Liver (tissue), 9 donors: ENCODE results near the gene TTLL3. TPM values are rescaled to one million over a fixed set of nuclear protein-coding genes. Genes with fewer than 3 reads are reported as not detected.

Source experiments
- DNase-seq: peaks from one replicate; pipeline ENCODE4 v3.0.0-alpha.2; 2017; ENCODE audit warnings: low spot score
- H3K27ac ChIP-seq, 2 donors: one replicate each; pipeline ENCODE4 v1.7.0; 2013; ENCODE audit warnings: inconsistent platforms in 2 of 2, low read length in 2 of 2, control low read depth in 1 of 2, low read depth in 1 of 2, mild to moderate bottlenecking in 1 of 2
- H3K27me3 ChIP-seq, 4 donors: one replicate each; pipeline versions ENCODE4 v1.6.1 to v1.7.0; 2013; ENCODE audit warnings: low read length in 3 of 4, inconsistent platforms in 1 of 4, mild to moderate bottlenecking in 1 of 4, moderate library complexity in 1 of 4; ENCODE audit not compliant: control insufficient read depth in 4 of 4, insufficient read depth in 4 of 4
- H3K36me3 ChIP-seq, 4 donors: one replicate each; pipeline versions ENCODE4 v1.6.1 to v1.7.0; 2013; ENCODE audit warnings: low read length in 3 of 4, mild to moderate bottlenecking in 3 of 4, low read depth in 1 of 4, moderate library complexity in 1 of 4; ENCODE audit not compliant: control insufficient read depth in 4 of 4, insufficient read depth in 3 of 4
- H3K4me1 ChIP-seq, 4 donors: one replicate each; pipeline versions ENCODE4 v1.6.1 to v1.7.0; 2013; ENCODE audit warnings: low read length in 3 of 4, mild to moderate bottlenecking in 3 of 4, moderate library complexity in 1 of 4; ENCODE audit not compliant: control insufficient read depth in 4 of 4, insufficient read depth in 4 of 4
- H3K4me3 ChIP-seq, 3 donors: one replicate each; pipeline versions ENCODE4 v1.6.1 to v1.7.0; 2013; ENCODE audit warnings: low read length in 3 of 3, control low read depth in 1 of 3, low read depth in 1 of 3, mild to moderate bottlenecking in 1 of 3
- H3K9ac ChIP-seq, 2 donors: one replicate each; pipeline ENCODE4 v1.7.0; 2013; ENCODE audit warnings: low read length in 2 of 2, mild to moderate bottlenecking in 2 of 2, moderate library complexity in 2 of 2, control low read depth in 1 of 2, low read depth in 1 of 2
- H3K9me3 ChIP-seq, 4 donors: one replicate each; pipeline versions ENCODE4 v1.6.1 to v1.7.0; 2013; ENCODE audit warnings: low read length in 3 of 4; ENCODE audit not compliant: control insufficient read depth in 4 of 4
- ATF3 ChIP-seq: IDR thresholded peaks from 2 replicates; pipeline ENCODE4 v1.6.1; 2016; ENCODE audit warnings: antibody characterized with exemption
- CTCF ChIP-seq: fragments of 150-350 bp; IDR thresholded peaks from 2 replicates; pipeline ENCODE4 v1.5.1; 2017; ENCODE audit warnings: improper control_type of control experiment, low read depth, low read length; ENCODE audit not compliant: missing input control
- EGR1 ChIP-seq, 2 donors: IDR thresholded peaks; 2 replicates each; pipeline ENCODE4 v1.6.1; 2016 to 2018; ENCODE audit warnings: antibody characterized with exemption in 2 of 2, low read depth in 2 of 2
- HNF4A ChIP-seq, 2 donors: conservative IDR thresholded peaks; 2 replicates each; pipeline ENCODE4 v1.6.1; 2016; ENCODE audit warnings: antibody characterized with exemption in 2 of 2, mild to moderate bottlenecking in 2 of 2
- HNF4G ChIP-seq: IDR thresholded peaks from 2 replicates; pipeline ENCODE4 v1.6.1; 2016; ENCODE audit warnings: antibody characterized with exemption
- JUND ChIP-seq, 2 donors: IDR thresholded peaks; 2 replicates each; pipeline ENCODE4 v1.6.1; 2016; ENCODE audit warnings: antibody characterized with exemption in 2 of 2
- NR2F2 ChIP-seq: IDR thresholded peaks from 2 replicates; pipeline ENCODE4 v1.6.1; 2016; ENCODE audit warnings: antibody characterized with exemption
- RAD21 ChIP-seq, 2 donors: IDR thresholded peaks; 2 replicates each; pipeline ENCODE4 v1.6.1; 2016; ENCODE audit warnings: antibody characterized with exemption in 2 of 2, mild to moderate bottlenecking in 2 of 2
- REST ChIP-seq: IDR thresholded peaks from 2 replicates; pipeline ENCODE4 v1.6.1; 2016; ENCODE audit warnings: antibody characterized with exemption, mild to moderate bottlenecking
- RXRA ChIP-seq, 2 donors: IDR thresholded peaks; 2 replicates each; pipeline ENCODE4 v1.6.1; 2017 to 2018; ENCODE audit warnings: antibody characterized with exemption in 2 of 2, mild to moderate bottlenecking in 1 of 2
- SP1 ChIP-seq: IDR thresholded peaks from 2 replicates; pipeline ENCODE4 v1.6.1; 2018; ENCODE audit warnings: antibody characterized with exemption, mild to moderate bottlenecking
- TAF1 ChIP-seq: conservative IDR thresholded peaks from 2 replicates; pipeline ENCODE4 v1.6.1; 2016; ENCODE audit warnings: antibody characterized with exemption, mild to moderate bottlenecking
- ZBTB33 ChIP-seq: IDR thresholded peaks from 2 replicates; pipeline ENCODE4 v1.6.1; 2016; ENCODE audit warnings: antibody characterized with exemption
- WGBS: extraction: QIAGEN DNeasy Blood & Tissue Kit; methylation state at CpG from one replicate; pipeline ENCODE4 v1.1.7; 2013; 5-methylcytosine and 5-hydroxymethylcytosine counted together
- polyA plus RNA-seq, 2 donors: library from polyadenylated mRNA; stranded (reverse) in 1 of 2; unstranded in 1 of 2; fragments of 200-250 nt in 1 of 2; fragments of >200 nt in 1 of 2; fragmentation: Nextera tagmentation in 1 of 2; extraction: Ambion mirVana in 1 of 2; gene quantifications; one replicate each; pipeline versions ENCODE4 v1.2.1 to v1.2.3, GENCODE V29; 2013 to 2015
- total RNA-seq, 2 donors: library from RNA; depleted of rRNA; stranded (reverse); fragments of >200 nt; gene quantifications; one replicate each; pipeline ENCODE4 v1.2.3, GENCODE V29; 2014
- donor health status: healthy.
- donor health status: healthy.
- donor health status: healthy.
- donor health status: healthy.
- donor health status: healthy.

TTLL3 gene
- total and polyA plus RNA-seq, 4 donors = 2.8 to 19.6 (median 6.5) TPM

GRCh38 chr3:9760779-9761505 lies 49.1 kb upstream of the TTLL3 start (continued):
- TF ChIP-seq CTCF = no peak

GRCh38 chr3:9761919-9762318 lies 48.1 kb upstream of the TTLL3 start:
- no peak for DNase-seq
- no peak overlapping the region for H3K4me3 ChIP-seq
- no peaks in the 10 kb centered on the region for H3K4me1 ChIP-seq
- peaks cover 10 to 50% (median 36%) of the 10 kb centered on the region in 4 donors for H3K36me3 ChIP-seq
- H3K27me3 ChIP-seq = no peaks in the 10 kb centered on the region
- 97% methylated on average over 5 of the region's 5 CpGs for WGBS
- no peak overlapping the region for H3K27ac ChIP-seq
- no peak for TF ChIP-seq REST
- no peak for TF ChIP-seq CTCF
- no peak for TF ChIP-seq HNF4G
- no peak for TF ChIP-seq NR2F2
- TF ChIP-seq JUND (IDR thresholded peaks at IDR 0.05) = no peak
- TF ChIP-seq ATF3 = no peak
- no peak for TF ChIP-seq ZBTB33
- no peak overlapping the region for H3K9ac ChIP-seq
- H3K9me3 ChIP-seq = no peaks in the 10 kb centered on the region

GRCh38 chr3:9762871-9763270 lies 47.2 kb upstream of the TTLL3 start:
- 95% methylated on average over 8 of the region's 8 CpGs for WGBS
- H3K36me3 ChIP-seq = peaks cover 7 to 42% (median 30%) of the 10 kb centered on the region in 4 donors
- H3K27me3 ChIP-seq = no peaks in the 10 kb centered on the region
- H3K9ac ChIP-seq = no peak overlapping the region
- H3K9me3 ChIP-seq = no peaks in the 10 kb centered on the region
- H3K4me1 ChIP-seq = no peaks in the 10 kb centered on the region
- no peak for DNase-seq
- H3K4me3 ChIP-seq = no peak overlapping the region
- no peak overlapping the region for H3K27ac ChIP-seq
- no peak for TF ChIP-seq SP1
- TF ChIP-seq EGR1 (IDR thresholded peaks at IDR 0.05; ENCODE audit: low read depth in 2 of 2) = no peak
- TF ChIP-seq RXRA (IDR thresholded peaks at IDR 0.05) = no peak
- no peak for TF ChIP-seq TAF1
- TF ChIP-seq JUND (IDR thresholded peaks at IDR 0.05) = no peak
- TF ChIP-seq CTCF = no peak
- no peak for TF ChIP-seq HNF4A (conservative IDR thresholded peaks at IDR 0.05)
- TF ChIP-seq NR2F2 = no peak
- no peak for TF ChIP-seq RAD21 (IDR thresholded peaks at IDR 0.05)
- TF ChIP-seq ZBTB33 = no peak
